GM12878 (cell line): Measurements from ENCODE around the gene SPPL3. TPM values are rescaled to one million over a fixed set of nuclear protein-coding genes. Genes with fewer than 3 reads are reported as not detected.

Experiments used
- BCL11A ChIP-seq: IDR thresholded peaks from 2 replicates; pipeline ENCODE4 v1.6.1; 2011; ENCODE audit warnings: low read depth, low read length
- BRCA1 ChIP-seq: IDR thresholded peaks from 2 replicates; pipeline ENCODE4 v1.6.1; 2011; ENCODE audit warnings: low read depth, low read length, improper control_type of control experiment
- CHD2 ChIP-seq: IDR thresholded peaks from 2 replicates; pipeline ENCODE4 v1.6.1; 2011; ENCODE audit warnings: low read depth, low read length, improper control_type of control experiment, borderline replicate concordance
- CREB1 ChIP-seq: IDR thresholded peaks from 2 replicates; pipeline ENCODE4 v1.6.1; 2012; ENCODE audit warnings: low read depth, mild to moderate bottlenecking, inconsistent platforms
- CREM ChIP-seq: IDR thresholded peaks from 2 replicates; pipeline ENCODE4 v1.6.1; 2014; ENCODE audit warnings: antibody characterized with exemption, low read depth
- EED ChIP-seq: sonication (generic); IDR thresholded peaks from 2 replicates; pipeline ENCODE4 v1.6.1; 2016; ENCODE audit warnings: antibody characterized with exemption, low read depth
- EGR1 ChIP-seq, 2 experiments: IDR thresholded peaks; 1 replicate in 1 of 2; 2 replicates in 1 of 2; pipeline ENCODE4 v1.6.1; 2011 to 2012; ENCODE audit warnings: low read depth in 2 of 2, low read length in 2 of 2, borderline replicate concordance in 1 of 2, mild to moderate bottlenecking in 1 of 2, moderate library complexity in 1 of 2
- FOS ChIP-seq: IDR thresholded peaks from 3 replicates; pipeline ENCODE4 v1.6.1; 2011; ENCODE audit warnings: borderline replicate concordance; ENCODE audit not compliant: insufficient read length; ENCODE audit errors: extremely low read depth
- KDM1A ChIP-seq: fragments of 200-600 bp; sonication (generic); IDR thresholded peaks from 2 replicates; pipeline ENCODE4 v1.6.1; 2016; ENCODE audit warnings: borderline replicate concordance
- MEF2A ChIP-seq: IDR thresholded peaks from 2 replicates; pipeline ENCODE4 v1.6.1; 2011; ENCODE audit warnings: low read depth, mild to moderate bottlenecking, low read length, moderate library complexity; ENCODE audit not compliant: insufficient read depth
- MEF2B ChIP-seq: fragments of 450-650 bp; IDR thresholded peaks from 2 replicates; pipeline ENCODE4 v1.6.1; 2018; ENCODE audit warnings: mild to moderate bottlenecking, moderate library complexity; ENCODE audit not compliant: partially characterized antibody, poor library complexity, severe bottlenecking
- NRF1 ChIP-seq: conservative IDR thresholded peaks from 2 replicates; pipeline ENCODE4 v1.6.1; 2011; ENCODE audit warnings: mild to moderate bottlenecking, low read depth, low read length, improper control_type of control experiment
- POU2F2 ChIP-seq: IDR thresholded peaks from 3 replicates; pipeline ENCODE4 v1.6.1; 2011; ENCODE audit warnings: low read depth, mild to moderate bottlenecking, low read length, borderline replicate concordance
- RAD51 ChIP-seq: fragments of 450-650 bp; IDR thresholded peaks from 2 replicates; pipeline ENCODE4 v1.6.1; 2016; ENCODE audit warnings: moderate library complexity, mild to moderate bottlenecking, inconsistent platforms
- RFX5 ChIP-seq: IDR thresholded peaks from 2 replicates; pipeline ENCODE4 v1.6.1; 2011; ENCODE audit warnings: low read depth, low read length, improper control_type of control experiment
- SMAD1 ChIP-seq: fragments of 450-650 bp; IDR thresholded peaks from 2 replicates; pipeline ENCODE4 v1.6.1; 2018; ENCODE audit warnings: mild to moderate bottlenecking, low read depth; ENCODE audit not compliant: partially characterized antibody
- SMC3 ChIP-seq: IDR thresholded peaks from 2 replicates; pipeline ENCODE4 v1.6.1; 2011; ENCODE audit warnings: low read length, improper control_type of control experiment, borderline replicate concordance
- STAT3 ChIP-seq: IDR thresholded peaks from 2 replicates; pipeline ENCODE4 v1.6.1; 2011; ENCODE audit warnings: low read depth, low read length, improper control_type of control experiment
- SUZ12 ChIP-seq: fragments of 200-600 bp; sonication (generic); IDR thresholded peaks from one replicate; pipeline ENCODE4 v1.6.1; 2018; ENCODE audit warnings: antibody characterized with exemption, mild to moderate bottlenecking; ENCODE audit not compliant: unreplicated experiment
- TARDBP ChIP-seq: IDR thresholded peaks from 2 replicates; pipeline ENCODE4 v1.6.1; 2016; ENCODE audit warnings: borderline replicate concordance
- TCF3 ChIP-seq: IDR thresholded peaks from 2 replicates; pipeline ENCODE4 v1.6.1; 2012; ENCODE audit warnings: low read depth, mild to moderate bottlenecking, low read length, borderline replicate concordance; ENCODE audit not compliant: insufficient read depth
- polyA plus RNA-seq, 11 experiments: library from polyadenylated mRNA; depleted of rRNA in 4 of 11; unstranded in 6 of 11; stranded (reverse) in 5 of 11; fragments of >200 nt; fragmentation: Nextera tagmentation in 4 of 11; fragmentation: Illumina TruSeq in 1 of 11; extraction: Ambion mirVana in 4 of 11; extraction: Trizol in 1 of 11; gene quantifications; 1 replicate in 1 of 11; 2 replicates in 10 of 11; pipeline versions ENCODE4 v1.2.1 to v1.2.3, GENCODE V29; 2011 to 2016; ENCODE audit warnings: inconsistent platforms in 2 of 11, missing spikeins in 2 of 11, low read depth in 1 of 11
- total RNA-seq, 4 experiments: library from RNA; depleted of rRNA in 3 of 4; stranded (reverse); fragments of >200 nt in 3 of 4; fragmentation: Illumina TruSeq in 1 of 4; extraction: Trizol in 1 of 4; gene quantifications; 2 replicates each; pipeline versions ENCODE4 v1.2.1 to v1.2.3, GENCODE V29; 2013 to 2021
- TF ChIP-seq, protein P1 (sequence below): IDR thresholded peaks from 2 replicates; pipeline ENCODE4 v1.6.1; 2012; ENCODE audit warnings: improper control_type of control experiment, low read depth, low read length; ENCODE audit not compliant: insufficient replicate concordance
- TF ChIP-seq, protein P2 (sequence below): fragments of 450-650 bp; IDR thresholded peaks from 2 replicates; pipeline ENCODE4 v1.6.1; 2017; ENCODE audit warnings: mild to moderate bottlenecking
- TF ChIP-seq, protein P3 (sequence below): fragments of 450-650 bp; IDR thresholded peaks from 2 replicates; pipeline ENCODE4 v1.6.1; 2014; ENCODE audit warnings: mild to moderate bottlenecking

Gene SPPL3
- total and polyA plus RNA-seq, 10 of the 15 experiments (the other 5 are each of a cell fraction or from before 2014, with no cell fraction given) = 4.3 to 45.5 (median 11.7) TPM

DNA sequence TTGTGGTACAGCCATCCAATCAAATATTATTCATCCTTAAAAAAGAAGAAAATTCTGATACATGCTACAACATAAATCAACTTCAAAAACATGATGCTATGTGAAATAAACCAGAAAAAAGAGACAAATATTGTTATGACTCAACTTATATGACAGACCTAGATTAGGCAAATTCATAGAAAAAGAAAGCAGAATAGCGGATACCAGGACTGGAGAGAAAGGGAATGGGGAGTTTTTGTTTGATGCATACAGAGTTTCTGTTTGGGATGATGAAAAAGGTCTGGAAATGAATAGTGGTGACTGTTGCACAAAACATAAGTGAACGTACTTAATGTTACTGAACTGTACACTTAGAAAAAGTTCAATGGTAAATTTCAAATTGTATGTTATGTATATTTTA lies 82.3 kb downstream of the SPPL3 start (continued):
- TF ChIP-seq, protein P1, sequence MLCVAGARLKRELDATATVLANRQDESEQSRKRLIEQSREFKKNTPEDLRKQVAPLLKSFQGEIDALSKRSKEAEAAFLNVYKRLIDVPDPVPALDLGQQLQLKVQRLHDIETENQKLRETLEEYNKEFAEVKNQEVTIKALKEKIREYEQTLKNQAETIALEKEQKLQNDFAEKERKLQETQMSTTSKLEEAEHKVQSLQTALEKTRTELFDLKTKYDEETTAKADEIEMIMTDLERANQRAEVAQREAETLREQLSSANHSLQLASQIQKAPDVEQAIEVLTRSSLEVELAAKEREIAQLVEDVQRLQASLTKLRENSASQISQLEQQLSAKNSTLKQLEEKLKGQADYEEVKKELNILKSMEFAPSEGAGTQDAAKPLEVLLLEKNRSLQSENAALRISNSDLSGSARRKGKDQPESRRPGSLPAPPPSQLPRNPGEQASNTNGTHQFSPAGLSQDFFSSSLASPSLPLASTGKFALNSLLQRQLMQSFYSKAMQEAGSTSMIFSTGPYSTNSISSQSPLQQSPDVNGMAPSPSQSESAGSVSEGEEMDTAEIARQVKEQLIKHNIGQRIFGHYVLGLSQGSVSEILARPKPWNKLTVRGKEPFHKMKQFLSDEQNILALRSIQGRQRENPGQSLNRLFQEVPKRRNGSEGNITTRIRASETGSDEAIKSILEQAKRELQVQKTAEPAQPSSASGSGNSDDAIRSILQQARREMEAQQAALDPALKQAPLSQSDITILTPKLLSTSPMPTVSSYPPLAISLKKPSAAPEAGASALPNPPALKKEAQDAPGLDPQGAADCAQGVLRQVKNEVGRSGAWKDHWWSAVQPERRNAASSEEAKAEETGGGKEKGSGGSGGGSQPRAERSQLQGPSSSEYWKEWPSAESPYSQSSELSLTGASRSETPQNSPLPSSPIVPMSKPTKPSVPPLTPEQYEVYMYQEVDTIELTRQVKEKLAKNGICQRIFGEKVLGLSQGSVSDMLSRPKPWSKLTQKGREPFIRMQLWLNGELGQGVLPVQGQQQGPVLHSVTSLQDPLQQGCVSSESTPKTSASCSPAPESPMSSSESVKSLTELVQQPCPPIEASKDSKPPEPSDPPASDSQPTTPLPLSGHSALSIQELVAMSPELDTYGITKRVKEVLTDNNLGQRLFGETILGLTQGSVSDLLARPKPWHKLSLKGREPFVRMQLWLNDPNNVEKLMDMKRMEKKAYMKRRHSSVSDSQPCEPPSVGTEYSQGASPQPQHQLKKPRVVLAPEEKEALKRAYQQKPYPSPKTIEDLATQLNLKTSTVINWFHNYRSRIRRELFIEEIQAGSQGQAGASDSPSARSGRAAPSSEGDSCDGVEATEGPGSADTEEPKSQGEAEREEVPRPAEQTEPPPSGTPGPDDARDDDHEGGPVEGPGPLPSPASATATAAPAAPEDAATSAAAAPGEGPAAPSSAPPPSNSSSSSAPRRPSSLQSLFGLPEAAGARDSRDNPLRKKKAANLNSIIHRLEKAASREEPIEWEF = no peak
- TF ChIP-seq, protein P2, sequence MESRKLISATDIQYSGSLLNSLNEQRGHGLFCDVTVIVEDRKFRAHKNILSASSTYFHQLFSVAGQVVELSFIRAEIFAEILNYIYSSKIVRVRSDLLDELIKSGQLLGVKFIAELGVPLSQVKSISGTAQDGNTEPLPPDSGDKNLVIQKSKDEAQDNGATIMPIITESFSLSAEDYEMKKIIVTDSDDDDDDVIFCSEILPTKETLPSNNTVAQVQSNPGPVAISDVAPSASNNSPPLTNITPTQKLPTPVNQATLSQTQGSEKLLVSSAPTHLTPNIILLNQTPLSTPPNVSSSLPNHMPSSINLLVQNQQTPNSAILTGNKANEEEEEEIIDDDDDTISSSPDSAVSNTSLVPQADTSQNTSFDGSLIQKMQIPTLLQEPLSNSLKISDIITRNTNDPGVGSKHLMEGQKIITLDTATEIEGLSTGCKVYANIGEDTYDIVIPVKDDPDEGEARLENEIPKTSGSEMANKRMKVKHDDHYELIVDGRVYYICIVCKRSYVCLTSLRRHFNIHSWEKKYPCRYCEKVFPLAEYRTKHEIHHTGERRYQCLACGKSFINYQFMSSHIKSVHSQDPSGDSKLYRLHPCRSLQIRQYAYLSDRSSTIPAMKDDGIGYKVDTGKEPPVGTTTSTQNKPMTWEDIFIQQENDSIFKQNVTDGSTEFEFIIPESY = no peak
- TF ChIP-seq SMAD1 (no peak), CHD2 (no peak), BRCA1 (no peak), NRF1 (no peak), TCF3 (no peak), KDM1A (no peak), FOS (no peak), RFX5 (no peak), STAT3 (no peak), SMC3 (no peak), EED (peak; percentile 75), MEF2B (no peak), TARDBP (no peak), CREM (peak; percentile 54; the same call in 1 of the 2 replicates), RAD51 (no peak), BCL11A (peak; percentile 33; the same call in 1 of the 2 replicates), POU2F2 (no peak), MEF2A (no peak), CREB1 (no peak), SUZ12 (no peak), EGR1 (IDR thresholded peaks at IDR 0.05; ENCODE audit: borderline replicate concordance in 1 of 2, low read depth in 2 of 2, low read length in 2 of 2) (no peak)
- TF ChIP-seq, protein P3, sequence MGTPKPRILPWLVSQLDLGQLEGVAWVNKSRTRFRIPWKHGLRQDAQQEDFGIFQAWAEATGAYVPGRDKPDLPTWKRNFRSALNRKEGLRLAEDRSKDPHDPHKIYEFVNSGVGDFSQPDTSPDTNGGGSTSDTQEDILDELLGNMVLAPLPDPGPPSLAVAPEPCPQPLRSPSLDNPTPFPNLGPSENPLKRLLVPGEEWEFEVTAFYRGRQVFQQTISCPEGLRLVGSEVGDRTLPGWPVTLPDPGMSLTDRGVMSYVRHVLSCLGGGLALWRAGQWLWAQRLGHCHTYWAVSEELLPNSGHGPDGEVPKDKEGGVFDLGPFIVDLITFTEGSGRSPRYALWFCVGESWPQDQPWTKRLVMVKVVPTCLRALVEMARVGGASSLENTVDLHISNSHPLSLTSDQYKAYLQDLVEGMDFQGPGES = no peak
